ENCODE data around the gene GRIPAP1. TPM values are rescaled to one million over a fixed set of nuclear protein-coding genes. Genes with fewer than 3 reads are reported as not detected.
A peak's percentile ranks its signal among the peaks of the same experiment; 100 is the strongest.

Gene GRIPAP1
- total and polyA plus RNA-seq, 5 experiments from 2014 or later: 6.8 to 100 (median 15.9) TPM

- peak; percentile 13 to 22 for ATAC-seq
- Mint-ChIP-seq H3K27ac (peak overlapping the region; percentile 75 to 100 (median 92)), H3K36me3 (peaks cover 0 to 19% (median 0%) of the 10 kb centered on the region in 3 donors)
Observed at GRCh38 chrX:48956728-48957414, 45.2 kb downstream of the GRIPAP1 start.

GRCh38 chrX:48948589-48948988 lies 53.5 kb downstream of the GRIPAP1 start:
- no peak for ATAC-seq
- Mint-ChIP-seq H3K4me3 (no peak overlapping the region), H3K27ac (peak overlapping the region in 4 of 10 donors; percentile 32 to 63 (median 42)), H3K27me3 (no peaks in the 10 kb centered on the region), H3K36me3 (peaks cover 0 to 19% (median 0%) of the 10 kb centered on the region in 3 donors), H3K4me1 (peaks cover 7 to 53% (median 47%) of the 10 kb centered on the region in 4 donors), H3K9me3 (no peaks in the 10 kb centered on the region)
- POLR2A ChIA-PET: interaction anchor here (0.6 to 1.3 kb wide), 7 partner anchors 9 to 299 kb away, joined by 3 to 6 read pairs (median 4); partner anchors contain the start of gene SLC35A2
- DNase-seq: no peak

More at GRCh38 chrX:48956728-48957414, 45.2 kb downstream of the GRIPAP1 start:
- Mint-ChIP-seq H3K27me3 (no peaks in the 10 kb centered on the region), H3K9me3 (peaks cover 0 to 3% (median 0%) of the 10 kb centered on the region in 9 donors), H3K4me1 (peaks cover 19 to 68% (median 53%) of the 10 kb centered on the region in 4 donors), H3K4me3 (peak overlapping the region; percentile 75 to 93 (median 82))
- POLR2A ChIA-PET: interaction anchor here (0.9 to 5.5 kb wide), 11 partner anchors 13 to 417 kb away, joined by 3 to 94 read pairs (median 17); partner anchors contain the start of genes GRIPAP1, PIM2, PQBP1 and TBC1D25
- peak; percentile 27 to 73 (median 56) for DNase-seq

GRCh38 chrX:48945517-48946348 lies 56.3 kb downstream of the GRIPAP1 start:
- Mint-ChIP-seq H3K4me1 (peaks cover 16 to 56% (median 51%) of the 10 kb centered on the region in 4 donors), H3K27me3 (no peaks in the 10 kb centered on the region), H3K9me3 (no peaks in the 10 kb centered on the region), H3K4me3 (peak overlapping the region; percentile 18 to 59 (median 40)), H3K27ac (peak overlapping the region; percentile 69 to 92 (median 78)), H3K36me3 (peaks cover 0 to 18% (median 0%) of the 10 kb centered on the region in 3 donors)
- ATAC-seq (peak; percentile 65 to 74), DNase-seq (peak; percentile 26 to 76 (median 50))
- POLR2A ChIA-PET: interaction anchor here (0.6 to 13.3 kb wide), 7 partner anchors 9 to 54 kb away, joined by 3 to 276 read pairs (median 7); partner anchors contain the start of genes PIM2 and SLC35A2

GRCh38 chrX:48942895-48943294 lies 59.2 kb downstream of the GRIPAP1 start:
- peak overlapping the region in 6 of 10 donors; percentile 5 to 67 (median 51) for H3K4me3 Mint-ChIP-seq
- H3K36me3 Mint-ChIP-seq: peaks cover 0 to 14% (median 0%) of the 10 kb centered on the region in 3 donors
- POLR2A ChIA-PET: interaction anchor here (2.3 to 13.3 kb wide), 4 partner anchors 14 to 52 kb away, joined by 6 to 276 read pairs (median 92); partner anchors contain the start of genes OTUD5, PIM2 and SLC35A2

GRCh38 chrX:48940404-48940955 lies 61.6 kb downstream of the GRIPAP1 start:
- peak overlapping the region; percentile 96 to 99 (median 99) for H3K27ac Mint-ChIP-seq
- no peaks in the 10 kb centered on the region for H3K9me3 Mint-ChIP-seq
- POLR2A ChIA-PET: interaction anchor here (0.8 to 13.3 kb wide), 8 partner anchors 8 to 203 kb away, joined by 3 to 276 read pairs (median 16); partner anchors contain the start of genes OTUD5, PIM2, PQBP1 and SLC35A2
- DNase-seq (no peak), ATAC-seq (no peak)
- H3K36me3 Mint-ChIP-seq: peaks cover 0 to 16% (median 3%) of the 10 kb centered on the region in 3 donors
- H3K4me1 Mint-ChIP-seq: peaks cover 37 to 87% (median 84%) of the 10 kb centered on the region in 4 donors
- H3K4me3 Mint-ChIP-seq: peak overlapping the region in 9 of 10 donors; percentile 66 to 92 (median 87)
- H3K27me3 Mint-ChIP-seq: no peaks in the 10 kb centered on the region

More at GRCh38 chrX:48942895-48943294, 59.2 kb downstream of the GRIPAP1 start:
- DNase-seq (no peak), ATAC-seq (no peak)
- H3K27ac Mint-ChIP-seq: peak overlapping the region; percentile 85 to 96 (median 93)
- H3K27me3 Mint-ChIP-seq: no peaks in the 10 kb centered on the region
- H3K4me1 Mint-ChIP-seq: peaks cover 30 to 78% (median 77%) of the 10 kb centered on the region in 4 donors
- H3K9me3 Mint-ChIP-seq: no peaks in the 10 kb centered on the region

GRCh38 chrX:48939524-48940228 lies 62.4 kb downstream of the GRIPAP1 start:
- peaks cover 41 to 92% (median 89%) of the 10 kb centered on the region in 4 donors for H3K4me1 Mint-ChIP-seq
- ATAC-seq: peak; percentile 21 to 22
- peaks cover 0 to 2% (median 0%) of the 10 kb centered on the region in 9 donors for H3K9me3 Mint-ChIP-seq
- peak overlapping the region; percentile 66 to 92 (median 87) for H3K4me3 Mint-ChIP-seq
- no peaks in the 10 kb centered on the region for H3K27me3 Mint-ChIP-seq
- peak in 6 of 10 donors; percentile 15 to 65 (median 42) for DNase-seq
- H3K27ac Mint-ChIP-seq: peak overlapping the region; percentile 96 to 99 (median 99)
- peaks cover 0 to 23% (median 8%) of the 10 kb centered on the region in 3 donors for H3K36me3 Mint-ChIP-seq
- POLR2A ChIA-PET: interaction anchor here (0.8 to 13.3 kb wide), 11 partner anchors 9 to 202 kb away, joined by 3 to 276 read pairs (median 5); partner anchors contain the start of genes HDAC6, OTUD5, PIM2 and PQBP1

GRCh38 chrX:48938721-48939425 lies 63.2 kb downstream of the GRIPAP1 start:
- peaks cover 2 to 30% (median 16%) of the 10 kb centered on the region in 3 donors for H3K36me3 Mint-ChIP-seq
- H3K4me3 Mint-ChIP-seq: peak overlapping the region; percentile 66 to 92 (median 87)
- peaks cover 40 to 94% (median 90%) of the 10 kb centered on the region in 4 donors for H3K4me1 Mint-ChIP-seq
- peaks cover 0 to 4% (median 0%) of the 10 kb centered on the region in 9 donors for H3K9me3 Mint-ChIP-seq
- POLR2A ChIA-PET: interaction anchor here (0.8 to 13.3 kb wide), 11 partner anchors 8 to 364 kb away, joined by 3 to 276 read pairs (median 5); partner anchors contain the start of genes HDAC6, OTUD5, PIM2 and PQBP1
- no peaks in the 10 kb centered on the region for H3K27me3 Mint-ChIP-seq
- ATAC-seq: peak; percentile 39 to 58
- DNase-seq: peak; percentile 46 to 87 (median 81)
- H3K27ac Mint-ChIP-seq: peak overlapping the region; percentile 96 to 99 (median 99)

- Mint-ChIP-seq H3K9me3 (peaks cover 0 to 6% (median 0%) of the 10 kb centered on the region in 9 donors), H3K4me1 (peaks cover 35 to 87% (median 81%) of the 10 kb centered on the region in 4 donors), H3K27ac (peak overlapping the region; percentile 96 to 99 (median 99)), H3K36me3 (peaks cover 5 to 29% (median 20%) of the 10 kb centered on the region in 3 donors), H3K4me3 (peak overlapping the region; percentile 78 to 92 (median 87)), H3K27me3 (no peaks in the 10 kb centered on the region)
- DNase-seq (peak; percentile 65 to 97 (median 92)), ATAC-seq (peak; percentile 72 to 73)
- POLR2A ChIA-PET: interaction anchor here (0.5 to 13.3 kb wide), 12 partner anchors 7 to 307 kb away, joined by 3 to 276 read pairs (median 7); partner anchors contain the start of genes GRIPAP1, OTUD5, PIM2 and PQBP1
Observed at GRCh38 chrX:48937054-48937907, 64.8 kb downstream of the GRIPAP1 start.

GRCh38 chrX:48936429-48937053 lies 65.5 kb downstream of the GRIPAP1 start:
- DNase-seq: peak in 1 of 10 donors; percentile 21
- Mint-ChIP-seq H3K36me3 (peaks cover 5 to 29% (median 20%) of the 10 kb centered on the region in 3 donors), H3K27me3 (no peaks in the 10 kb centered on the region), H3K4me1 (peaks cover 29 to 79% (median 73%) of the 10 kb centered on the region in 4 donors), H3K9me3 (peaks cover 0 to 6% (median 0%) of the 10 kb centered on the region in 9 donors), H3K27ac (peak overlapping the region; percentile 96 to 99 (median 99)), H3K4me3 (peak overlapping the region; percentile 78 to 92 (median 87))
- POLR2A ChIA-PET: interaction anchor here (0.6 to 13.3 kb wide), 10 partner anchors 8 to 270 kb away, joined by 3 to 276 read pairs (median 8); partner anchors contain the start of genes OTUD5, PIM2, PQBP1 and SLC35A2
- ATAC-seq: no peak
